CMK (cell line): ENCODE data around the gene EIF4E3.

Experiments used
- DNase-seq: peaks from one replicate; pipeline ENCODE4 v3.0.0-alpha.2; 2010; ENCODE audit warnings: low read depth

The EIF4E3 gene

DNA sequence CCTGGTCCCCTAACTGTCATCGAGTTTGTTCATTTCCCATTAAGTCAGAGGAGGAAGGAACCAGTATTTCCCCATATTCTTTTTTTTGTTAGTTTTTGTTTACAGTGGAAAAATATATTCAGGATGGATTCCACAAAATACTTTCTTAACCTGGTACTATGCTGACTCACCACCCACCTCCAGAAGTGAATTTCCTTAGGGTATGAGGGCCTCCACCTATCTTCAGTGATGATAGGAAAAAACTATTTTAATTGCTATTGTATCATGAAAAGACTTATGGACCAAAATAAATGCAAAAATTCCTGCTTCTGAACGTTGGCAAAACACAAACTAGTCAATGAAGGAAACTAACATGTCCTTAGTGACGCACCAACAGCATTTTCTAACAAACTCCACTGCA is 77.5 kb downstream of the EIF4E3 start:
- DNase-seq = no peak

DNA sequence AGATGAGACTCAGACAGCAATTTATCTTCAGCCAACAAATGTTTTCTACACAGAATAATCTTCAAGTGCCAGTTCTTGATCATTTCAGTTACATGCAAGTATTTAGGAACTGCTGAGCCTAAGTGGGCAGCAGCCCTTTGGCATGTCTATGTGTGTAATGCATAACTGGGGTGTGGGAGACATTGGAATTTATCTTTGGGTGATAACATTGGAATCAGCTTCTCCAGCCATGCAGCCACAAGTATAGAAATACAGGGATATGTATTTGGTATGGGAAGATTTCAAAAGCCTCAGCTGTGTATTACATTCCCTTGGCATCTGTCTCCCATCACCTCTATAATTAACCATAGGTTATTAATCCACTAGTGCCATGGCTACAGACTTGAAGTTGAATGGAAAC is 78.2 kb downstream of the EIF4E3 start:
- no peak for DNase-seq

DNA sequence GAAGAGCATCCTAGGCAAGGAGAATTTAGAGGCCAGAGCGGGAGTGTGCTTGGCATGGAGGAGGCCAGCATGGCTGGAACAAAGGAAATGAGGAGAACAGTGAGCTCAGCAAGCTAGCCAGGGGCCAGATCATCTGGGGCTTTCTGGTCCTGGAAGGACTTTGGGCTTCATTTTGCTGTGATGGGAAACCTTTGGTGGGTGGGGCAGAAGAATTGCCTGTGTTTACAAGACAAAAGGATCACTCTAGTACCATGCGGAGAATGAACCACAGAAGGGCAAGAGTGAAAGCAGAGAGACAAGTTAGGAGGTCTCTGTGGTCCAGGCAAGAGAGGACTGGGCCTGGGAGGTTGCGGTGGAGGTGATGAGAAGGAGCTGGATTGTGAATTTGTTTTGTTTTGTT is 80.1 kb downstream of the EIF4E3 start:
- DNase-seq = no peak

DNA sequence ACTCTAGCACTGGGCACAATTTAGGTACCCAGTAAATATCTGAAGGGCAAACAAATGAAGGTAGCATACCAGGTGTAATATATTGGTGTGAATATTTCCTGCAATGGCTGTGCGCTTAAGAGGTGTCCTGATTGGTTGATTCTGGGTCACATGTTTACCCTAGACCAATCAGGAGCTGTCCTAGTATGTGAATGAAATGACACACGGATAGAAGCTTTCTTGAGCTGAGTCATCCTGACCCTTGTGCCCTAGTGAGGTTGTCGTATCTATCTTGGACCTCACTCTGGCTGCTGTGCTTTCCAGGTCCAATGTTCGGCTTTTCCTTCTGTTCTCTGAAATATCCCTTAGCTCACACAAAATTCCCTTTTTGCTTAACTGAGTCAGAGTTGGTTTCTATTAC is 83.5 kb downstream of the EIF4E3 start:
- no peak for DNase-seq

DNA sequence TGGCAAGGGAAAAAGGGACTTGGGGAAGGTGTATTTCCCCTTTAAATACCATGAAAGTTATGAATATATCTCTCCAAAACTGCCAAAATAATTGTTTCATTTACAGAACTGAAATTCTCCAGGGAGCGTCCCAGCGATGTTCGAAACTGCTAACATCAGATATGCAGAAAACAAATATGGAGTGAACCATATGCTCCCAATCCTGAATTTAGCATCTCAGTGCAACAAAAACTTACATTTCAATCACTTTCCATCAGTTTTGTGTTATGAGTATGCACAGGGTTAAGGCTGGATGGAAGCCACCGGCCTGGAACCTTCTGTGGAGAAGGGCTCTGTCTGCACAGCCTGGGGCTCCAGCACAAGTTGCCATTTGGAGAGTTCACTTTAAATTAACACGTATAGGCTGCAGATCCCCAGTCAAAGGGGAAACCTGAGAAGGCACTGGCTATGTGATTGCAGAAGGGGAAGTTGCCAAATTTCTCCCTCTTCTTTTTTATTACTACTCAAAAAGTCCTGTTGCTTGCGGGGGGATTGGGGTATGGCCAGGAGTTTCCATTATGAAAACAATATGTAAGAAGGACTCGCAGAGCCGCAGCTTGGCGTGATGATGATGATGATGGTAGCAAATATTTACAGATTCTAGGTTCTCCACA is 84.7 kb downstream of the EIF4E3 start:
- no peak for DNase-seq

DNA sequence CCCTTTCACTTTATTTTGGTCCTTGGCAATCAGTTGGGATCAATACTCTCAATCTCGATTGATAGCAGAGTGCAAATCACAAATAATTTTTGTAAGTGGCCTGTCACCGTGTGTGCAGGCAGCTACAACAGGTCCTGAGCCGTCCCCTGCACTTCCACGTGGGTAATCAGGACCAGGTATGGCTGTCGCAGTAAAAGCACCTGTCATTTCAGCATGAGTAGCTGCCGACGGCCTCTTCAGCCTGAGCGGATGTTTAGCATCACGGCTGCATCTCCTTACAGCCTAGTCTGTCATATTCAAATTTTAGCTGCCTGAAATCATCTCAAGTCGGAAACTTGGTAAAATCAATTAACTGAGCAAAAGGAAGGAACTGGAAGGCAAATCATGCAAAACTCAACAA is 88.7 kb downstream of the EIF4E3 start:
- DNase-seq = no peak

DNA sequence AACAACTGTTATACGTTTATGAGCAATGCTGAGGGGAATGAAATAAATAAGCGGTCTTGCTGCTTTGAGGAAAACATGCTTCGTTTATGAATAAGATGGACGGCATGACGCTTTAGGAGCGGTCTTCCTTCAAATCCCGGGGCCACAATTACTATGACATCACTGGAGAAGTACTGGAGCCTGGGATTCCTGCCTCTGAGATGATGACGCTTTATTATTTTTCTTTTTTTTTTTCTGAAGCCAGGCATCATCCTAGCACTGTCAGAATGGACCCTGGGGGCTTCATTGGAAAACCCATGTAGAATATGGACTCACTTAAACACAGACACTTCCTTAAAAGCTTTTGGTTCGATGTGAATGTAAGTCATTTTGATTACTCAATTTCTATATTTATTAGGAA is 89.2 kb downstream of the EIF4E3 start:
- no peak for DNase-seq

DNA sequence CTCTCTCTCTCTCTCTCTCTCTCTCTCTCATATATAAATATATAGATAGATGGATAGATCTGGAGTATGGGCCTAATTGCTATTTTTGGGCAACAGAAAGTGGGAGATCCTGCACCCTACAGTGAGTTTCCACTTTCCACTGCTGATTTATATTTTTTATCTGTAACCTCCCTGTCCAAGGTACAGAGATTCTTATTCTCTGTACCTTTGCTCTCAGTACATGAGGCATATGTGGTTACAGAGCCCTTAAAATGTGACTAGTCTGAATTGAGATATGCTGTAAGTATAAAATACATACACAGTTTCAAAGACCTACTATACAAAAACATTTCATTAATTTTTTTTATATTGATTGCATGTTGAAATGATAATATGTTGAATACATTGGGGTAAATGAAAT is 90.5 kb downstream of the EIF4E3 start:
- DNase-seq = no peak

DNA sequence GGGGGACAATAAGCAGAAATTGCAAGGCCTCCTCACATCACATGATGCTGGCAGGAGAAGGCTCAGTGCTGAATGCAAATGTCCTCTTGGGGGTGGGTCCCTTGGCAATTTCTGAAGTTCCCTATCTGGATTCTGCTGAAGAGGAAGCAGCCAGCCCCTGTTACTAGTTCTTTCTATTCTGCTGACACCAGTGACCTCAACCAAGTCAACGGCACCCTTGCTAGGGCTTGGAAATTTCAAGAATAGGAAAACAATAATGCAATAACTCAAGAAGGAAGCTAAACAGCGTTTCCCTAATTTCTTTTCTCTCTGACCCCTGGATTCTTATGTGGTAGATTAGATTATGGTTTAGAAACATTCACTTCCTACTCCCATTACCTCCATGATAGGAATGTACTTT is 95.5 kb downstream of the EIF4E3 start:
- DNase-seq = no peak

DNA sequence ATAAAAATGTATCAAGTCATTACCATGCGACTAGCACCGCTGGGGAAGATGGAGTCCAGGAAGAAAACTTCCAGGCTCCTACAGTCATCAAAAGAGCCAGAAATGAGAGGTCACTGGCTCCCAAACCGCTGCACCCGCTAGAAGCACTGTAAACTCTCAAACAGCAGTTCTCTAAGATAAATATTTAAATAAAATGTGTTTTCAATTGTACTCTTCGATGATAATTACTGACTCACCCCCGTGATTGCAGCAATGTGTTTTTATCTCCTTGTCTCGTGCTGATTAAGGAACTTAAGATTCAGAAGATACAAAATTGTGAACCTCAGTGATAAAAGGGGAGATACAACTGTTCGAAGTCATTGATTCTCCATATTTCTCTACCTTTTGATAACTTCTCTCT is 95.9 kb downstream of the EIF4E3 start:
- DNase-seq = no peak

DNA sequence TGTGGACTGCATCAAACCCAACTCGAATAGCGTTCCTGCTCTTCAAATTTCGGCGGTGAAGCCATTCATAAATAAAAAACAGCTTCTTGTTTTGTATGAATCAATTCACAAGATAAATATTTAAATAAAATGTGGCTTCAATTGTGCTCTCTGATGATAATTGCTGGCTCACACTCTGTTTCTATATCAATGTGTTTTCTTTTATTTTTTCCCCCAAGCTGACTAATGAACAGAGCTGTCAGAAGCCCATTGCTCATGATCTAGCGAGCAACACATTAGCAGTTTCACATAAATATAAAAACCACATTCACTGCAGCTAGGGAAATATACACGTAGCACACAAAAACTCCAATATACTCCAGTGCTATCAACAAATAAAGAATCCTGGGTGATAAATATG is 96.7 kb downstream of the EIF4E3 start:
- DNase-seq = no peak

DNA sequence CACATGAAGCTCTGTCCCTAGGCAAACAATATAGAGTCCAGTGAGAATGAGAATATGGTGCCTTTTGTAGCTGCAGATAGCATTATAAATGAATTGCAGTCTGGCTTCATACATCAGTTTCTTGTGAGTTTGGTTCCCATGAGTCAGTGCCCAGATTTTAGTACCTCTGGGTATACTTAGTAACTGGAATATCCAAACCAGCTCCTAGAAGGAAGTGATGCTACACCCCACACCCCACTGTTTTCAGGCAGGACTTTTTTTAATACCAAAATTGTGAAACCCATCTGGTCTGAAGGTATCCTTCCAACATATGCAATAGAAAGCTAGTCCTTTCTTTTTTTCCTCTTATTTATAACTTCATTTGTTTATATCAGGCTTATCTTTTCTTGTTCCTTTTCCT is 99.5 kb downstream of the EIF4E3 start:
- no peak for DNase-seq
